ENCODE data around the gene DNAJC11.

The DNAJC11 gene

DNA sequence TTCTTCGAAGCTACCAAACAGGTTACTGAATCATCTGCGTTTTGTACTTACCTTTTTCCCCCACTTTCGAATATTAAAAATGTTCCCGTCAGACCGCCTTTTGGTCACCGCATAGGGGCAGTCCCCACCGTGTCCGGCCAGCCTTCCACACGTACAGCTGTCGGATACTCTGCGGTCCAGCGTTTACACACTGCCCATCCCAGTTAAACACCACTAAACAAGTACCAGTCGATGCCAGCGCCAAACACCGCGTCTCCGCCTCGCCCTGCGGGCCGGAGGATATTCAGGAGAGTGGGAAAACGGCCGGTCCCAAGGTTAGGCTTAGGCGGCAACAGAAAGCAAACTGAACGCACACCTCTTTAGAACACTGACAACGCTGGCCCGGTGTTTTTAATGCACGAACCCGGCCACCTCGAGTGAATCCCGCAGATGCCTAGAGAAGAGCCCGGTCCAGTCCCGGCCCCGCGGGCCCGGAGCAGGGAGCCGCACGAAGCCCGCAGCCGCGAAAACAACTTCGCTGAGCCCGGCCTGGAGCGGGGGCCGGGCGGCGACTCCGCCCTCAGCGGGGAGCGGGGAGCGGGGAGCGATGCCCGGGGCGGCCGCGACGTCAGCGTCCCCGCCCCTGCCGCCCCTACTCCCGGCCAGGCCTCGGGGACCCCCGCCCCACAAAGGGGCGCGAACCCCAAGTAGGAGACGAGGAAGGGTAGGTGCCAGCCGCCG, 88.8 kb downstream of the DNAJC11 start:
- POLR2A ChIA-PET = interaction anchor here (1.0 kb wide), 1 partner anchor 11 kb away, joined by 3 read pairs; no protein-coding TSS in a partner anchor
- Histone ChIP-seq H3K27me3 (replicated peaks in 2 of 5; ENCODE audit: control insufficient read depth in 4 of 5, insufficient read depth in 5 of 5, low read length in 4 of 5) (no peaks in the 10 kb centered on the region), H3K36me3 (ENCODE audit: control insufficient read depth in 4 of 4, insufficient read depth in 4 of 4, low read length in 3 of 4) (peaks cover 0 to 7% (median under 1%) of the 10 kb centered on the region in 4 experiments), H3K4me3 (ENCODE audit: control insufficient read depth in 1 of 7, extremely low read depth in 1 of 7, insufficient read depth in 4 of 7, low read depth in 2 of 7, low read length in 6 of 7) (peak overlapping the region; percentile 53 to 89 (median 82)), H3K9me3 (ENCODE audit: control extremely low read depth in 1 of 5, control insufficient read depth in 4 of 5, insufficient read depth in 2 of 5, low read depth in 1 of 5, low read length in 4 of 5) (no peaks in the 10 kb centered on the region), H3K4me1 (ENCODE audit: control extremely low read depth in 1 of 4, control insufficient read depth in 4 of 4, insufficient read depth in 4 of 4, low read length in 3 of 4) (peaks cover 0 to 17% (median 14%) of the 10 kb centered on the region in 4 experiments), H3K27ac (ENCODE audit: insufficient read depth in 1 of 2, low read depth in 1 of 2, low read length in 2 of 2, poor library complexity in 1 of 2, severe bottlenecking in 2 of 2) (peak overlapping the region in 1 of 2 experiments; percentile 71)
- CTCF ChIA-PET = interaction anchor here (0.6 to 1.7 kb wide), 5 partner anchors 9 to 34 kb away, joined by 3 to 4 read pairs (median 3); no protein-coding TSS in a partner anchor
- 0% methylated on average over 26 of the region's 67 CpGs for WGBS (ENCODE audit: insufficient coverage)
- peak in 2 of 3 donors; percentile 31 to 56 for DNase-seq

- peaks cover 10 to 51% (median 48%) of the 10 kb centered on the region in 4 experiments for H3K4me1 ChIP-seq (ENCODE audit: control extremely low read depth in 1 of 4, control insufficient read depth in 4 of 4, insufficient read depth in 4 of 4, low read length in 3 of 4)
- H3K9me3 ChIP-seq (ENCODE audit: control extremely low read depth in 1 of 5, control insufficient read depth in 4 of 5, insufficient read depth in 2 of 5, low read depth in 1 of 5, low read length in 4 of 5) = no peaks in the 10 kb centered on the region
- WGBS (ENCODE audit: insufficient coverage) = 57% methylated on average over 16 of the region's 19 CpGs
- POLR2A ChIA-PET = interaction anchor here (1.0 to 2.1 kb wide), 2 partner anchors 13 to 14 kb away, joined by 4 to 7 read pairs; no protein-coding TSS in a partner anchor
- peaks cover 0 to 6% (median under 1%) of the 10 kb centered on the region in 4 experiments for H3K36me3 ChIP-seq (ENCODE audit: control insufficient read depth in 4 of 4, insufficient read depth in 4 of 4, low read length in 3 of 4)
- peak overlapping the region; percentile 83 to 96 for H3K27ac ChIP-seq (ENCODE audit: insufficient read depth in 1 of 2, low read depth in 1 of 2, low read length in 2 of 2, poor library complexity in 1 of 2, severe bottlenecking in 2 of 2)
- peak overlapping the region in 6 of 7 experiments; percentile 57 to 97 (median 84) for H3K4me3 ChIP-seq (ENCODE audit: control insufficient read depth in 1 of 7, extremely low read depth in 1 of 7, insufficient read depth in 4 of 7, low read depth in 2 of 7, low read length in 6 of 7)
- no peak for DNase-seq
- CTCF ChIA-PET = interaction anchor here (0.6 to 6.5 kb wide), 5 partner anchors 8 to 48 kb away, joined by 3 to 48 read pairs (median 3); no protein-coding TSS in a partner anchor
- no peaks in the 10 kb centered on the region for H3K27me3 ChIP-seq (replicated peaks in 2 of 5; ENCODE audit: control insufficient read depth in 4 of 5, insufficient read depth in 5 of 5, low read length in 4 of 5)
Measured at GRCh38 chr1:6603915-6604558, 97.6 kb downstream of the DNAJC11 start.

DNA sequence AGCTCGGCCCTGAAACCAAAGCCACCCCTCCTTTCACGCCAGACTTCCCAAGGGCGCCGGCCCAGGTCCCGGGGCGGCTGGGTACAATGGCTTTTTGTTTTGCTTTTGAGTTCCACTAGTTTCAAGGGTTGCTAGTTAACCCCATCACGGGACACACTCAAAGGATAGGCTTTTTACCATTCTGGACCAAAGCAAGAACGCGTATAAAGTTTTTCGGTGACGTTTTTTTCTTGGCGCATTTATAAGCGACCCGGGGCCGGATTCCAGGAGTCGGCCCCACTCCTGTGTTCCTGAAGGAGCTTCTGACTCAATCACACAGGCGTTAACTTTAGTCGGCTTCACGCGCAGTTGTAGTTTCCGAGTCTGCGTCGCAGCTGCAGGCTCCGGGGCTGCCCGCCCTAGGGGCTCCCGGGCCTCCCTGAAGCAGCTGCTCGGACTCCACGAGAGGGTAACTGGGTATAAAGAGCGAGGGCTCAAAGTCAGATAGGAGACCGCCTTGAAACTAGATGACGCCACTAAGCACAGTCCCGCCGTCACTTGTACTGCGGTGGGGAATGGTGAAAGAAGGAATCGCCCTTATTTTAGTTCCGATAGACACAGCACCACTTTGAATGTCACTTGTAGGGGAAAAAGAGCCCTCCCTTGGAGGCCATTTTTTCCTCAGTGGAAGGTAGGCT, 98.2 kb downstream of the DNAJC11 start:
- CTCF ChIA-PET = interaction anchor here (0.6 to 6.5 kb wide), 4 partner anchors 9 to 22 kb away, joined by 3 to 48 read pairs (median 4); no protein-coding TSS in a partner anchor
- POLR2A ChIA-PET = interaction anchor here (1.0 to 2.1 kb wide), 3 partner anchors 12 to 41 kb away, joined by 3 to 7 read pairs (median 4); no protein-coding TSS in a partner anchor
- H3K4me3 ChIP-seq (ENCODE audit: control insufficient read depth in 1 of 7, extremely low read depth in 1 of 7, insufficient read depth in 4 of 7, low read depth in 2 of 7, low read length in 6 of 7) = peak overlapping the region; percentile 54 to 97 (median 78)
- DNase-seq = peak; percentile 65 to 88 (median 82)
- H3K27me3 ChIP-seq (replicated peaks in 2 of 5; ENCODE audit: control insufficient read depth in 4 of 5, insufficient read depth in 5 of 5, low read length in 4 of 5) = no peaks in the 10 kb centered on the region
- H3K4me1 ChIP-seq (ENCODE audit: control extremely low read depth in 1 of 4, control insufficient read depth in 4 of 4, insufficient read depth in 4 of 4, low read length in 3 of 4) = peaks cover 10 to 54% (median 52%) of the 10 kb centered on the region in 4 experiments
- WGBS (ENCODE audit: insufficient coverage) = 0% methylated on average over 30 of the region's 36 CpGs
- H3K9me3 ChIP-seq (ENCODE audit: control extremely low read depth in 1 of 5, control insufficient read depth in 4 of 5, insufficient read depth in 2 of 5, low read depth in 1 of 5, low read length in 4 of 5) = no peaks in the 10 kb centered on the region
- peaks cover 0 to 9% (median 4%) of the 10 kb centered on the region in 4 experiments for H3K36me3 ChIP-seq (ENCODE audit: control insufficient read depth in 4 of 4, insufficient read depth in 4 of 4, low read length in 3 of 4)
- H3K27ac ChIP-seq (ENCODE audit: insufficient read depth in 1 of 2, low read depth in 1 of 2, low read length in 2 of 2, poor library complexity in 1 of 2, severe bottlenecking in 2 of 2) = peak overlapping the region; percentile 83 to 96

DNA sequence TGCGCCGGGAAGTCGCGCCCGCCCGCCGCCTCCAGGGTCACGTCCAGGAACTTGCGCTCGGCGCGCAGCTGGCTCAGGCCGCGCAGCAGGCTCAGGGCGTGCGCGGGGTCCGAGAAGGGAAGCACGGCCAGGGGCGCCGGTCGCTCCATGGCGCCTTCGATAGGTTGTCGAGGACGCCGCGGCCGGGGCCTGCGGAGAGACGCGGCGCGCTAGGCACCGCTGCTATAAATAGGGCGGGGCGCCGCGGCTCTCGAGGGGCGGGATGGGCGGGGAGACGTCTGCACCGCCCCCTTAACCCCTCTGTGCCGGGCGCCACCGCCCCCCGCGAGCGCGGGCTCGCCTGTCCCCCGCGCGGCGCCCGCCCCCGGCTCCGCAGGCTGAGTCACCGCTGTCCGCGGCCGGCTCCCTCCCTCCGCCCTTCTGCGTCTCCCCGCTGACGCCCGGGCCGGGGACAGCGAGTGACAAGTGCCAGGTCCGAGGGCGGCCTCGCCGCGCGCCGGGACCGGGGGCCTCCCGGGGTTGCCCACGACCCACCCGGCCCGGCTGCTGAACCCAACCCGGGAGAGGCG, 98.9 kb downstream of the DNAJC11 start, which contains the start of gene KLHL21:
KLHL21 (minus strand) TSS at position 201 of the 569 bp plus-strand sequence; CDS start at position 149, 52 bp downstream.
- ChIA-PET CTCF (interaction anchor here (1.1 to 6.5 kb wide), 6 partner anchors 10 to 23 kb away, joined by 3 to 48 read pairs (median 4); no protein-coding TSS in a partner anchor), POLR2A (interaction anchor here (1.0 to 2.1 kb wide), 5 partner anchors 12 to 41 kb away, joined by 3 to 11 read pairs (median 5); partner anchors contain the start of gene ZBTB48)
- Histone ChIP-seq H3K9me3 (ENCODE audit: control extremely low read depth in 1 of 5, control insufficient read depth in 4 of 5, insufficient read depth in 2 of 5, low read depth in 1 of 5, low read length in 4 of 5) (no peaks in the 10 kb centered on the region), H3K4me3 (ENCODE audit: control insufficient read depth in 1 of 7, extremely low read depth in 1 of 7, insufficient read depth in 4 of 7, low read depth in 2 of 7, low read length in 6 of 7) (peak within 1 kb of the TSS; percentile 57 to 97 (median 89)), H3K27ac (ENCODE audit: insufficient read depth in 1 of 2, low read depth in 1 of 2, low read length in 2 of 2, poor library complexity in 1 of 2, severe bottlenecking in 2 of 2) (peak within 1 kb of the TSS; percentile 83 to 96), H3K36me3 (ENCODE audit: control insufficient read depth in 4 of 4, insufficient read depth in 4 of 4, low read length in 3 of 4) (peaks cover 0 to 13% (median 8%) of the 10 kb centered on the region in 4 experiments), H3K27me3 (replicated peaks in 2 of 5; ENCODE audit: control insufficient read depth in 4 of 5, insufficient read depth in 5 of 5, low read length in 4 of 5) (no peaks in the 10 kb centered on the region), H3K4me1 (ENCODE audit: control extremely low read depth in 1 of 4, control insufficient read depth in 4 of 4, insufficient read depth in 4 of 4, low read length in 3 of 4) (peaks cover 10 to 56% (median 54%) of the 10 kb centered on the region in 4 experiments)
- WGBS (ENCODE audit: insufficient coverage) = under 1% methylated on average over 69 of the region's 84 CpGs
- peak; percentile 89 to 95 (median 93) for DNase-seq

DNA sequence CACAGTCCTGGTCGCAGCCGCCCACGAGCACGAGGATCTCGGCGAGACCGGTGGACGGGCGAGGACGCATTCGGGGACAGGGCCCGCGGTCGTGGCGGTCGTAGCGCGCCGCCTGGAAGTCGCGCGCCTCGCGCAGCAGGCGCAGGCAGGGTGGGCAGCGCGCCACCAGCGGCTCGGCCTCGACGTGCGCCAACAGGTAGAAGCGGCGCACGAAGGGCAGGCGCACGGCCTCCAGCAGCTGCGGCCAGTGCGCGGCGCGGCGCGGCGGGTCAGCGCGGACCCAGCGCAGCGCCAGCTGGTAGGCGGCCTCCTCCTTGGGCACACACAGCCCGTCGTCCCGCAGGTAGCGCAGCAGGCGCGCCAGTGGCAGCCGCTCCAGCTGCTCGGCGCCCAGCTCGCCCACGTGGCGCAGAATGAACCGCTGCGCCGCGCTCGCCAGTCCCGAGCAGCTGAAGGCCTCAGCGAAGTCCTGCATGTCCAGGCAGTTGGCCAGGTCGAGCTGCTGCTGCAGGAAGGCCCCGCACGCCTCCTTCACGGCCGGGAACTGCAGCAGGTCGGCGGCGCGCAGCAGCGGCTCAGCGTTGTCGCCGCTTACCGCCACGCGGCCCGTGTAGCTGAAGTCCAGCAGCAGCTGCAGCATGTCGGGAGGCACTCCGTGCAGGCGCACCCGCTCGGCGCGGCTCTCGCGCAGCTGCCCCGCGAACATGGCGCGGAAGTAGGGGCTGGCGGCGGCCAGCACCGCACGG, 99.5 kb downstream of the DNAJC11 start:
- H3K4me3 ChIP-seq (ENCODE audit: control insufficient read depth in 1 of 7, extremely low read depth in 1 of 7, insufficient read depth in 4 of 7, low read depth in 2 of 7, low read length in 6 of 7) = peak overlapping the region; percentile 57 to 97 (median 89)
- ChIA-PET POLR2A (interaction anchor here (0.8 to 2.1 kb wide), 6 partner anchors 10 to 40 kb away, joined by 3 to 11 read pairs (median 4); partner anchors contain the start of gene ZBTB48), CTCF (interaction anchor here (1.0 to 6.5 kb wide), 8 partner anchors 9 to 47 kb away, joined by 3 to 48 read pairs (median 4); partner anchors contain the start of genes TAS1R1 and ZBTB48)
- DNase-seq = peak in 2 of 3 donors; percentile 44 to 60
- under 1% methylated on average over 94 of the region's 103 CpGs for WGBS (ENCODE audit: insufficient coverage)
- H3K9me3 ChIP-seq (ENCODE audit: control extremely low read depth in 1 of 5, control insufficient read depth in 4 of 5, insufficient read depth in 2 of 5, low read depth in 1 of 5, low read length in 4 of 5) = no peaks in the 10 kb centered on the region
- peak overlapping the region in 1 of 2 experiments; percentile 87 for H3K27ac ChIP-seq (ENCODE audit: insufficient read depth in 1 of 2, low read depth in 1 of 2, low read length in 2 of 2, poor library complexity in 1 of 2, severe bottlenecking in 2 of 2)
- H3K36me3 ChIP-seq (ENCODE audit: control insufficient read depth in 4 of 4, insufficient read depth in 4 of 4, low read length in 3 of 4) = peaks cover 0 to 20% (median 15%) of the 10 kb centered on the region in 4 experiments
- H3K27me3 ChIP-seq (replicated peaks in 2 of 5; ENCODE audit: control insufficient read depth in 4 of 5, insufficient read depth in 5 of 5, low read length in 4 of 5) = no peaks in the 10 kb centered on the region
- H3K4me1 ChIP-seq (ENCODE audit: control extremely low read depth in 1 of 4, control insufficient read depth in 4 of 4, insufficient read depth in 4 of 4, low read length in 3 of 4) = peaks cover 10 to 58% (median 56%) of the 10 kb centered on the region in 4 experiments
